HFF-Myc (cell line): ENCODE data around the gene SORBS1.

ENCODE experiments used
- DNase-seq: peaks from one replicate; pipeline ENCODE4 v3.0.0-alpha.2; 2011; ENCODE audit warnings: low read depth; ENCODE audit errors: extremely low read depth
- H3K4me3 ChIP-seq: replicated peaks from 2 replicates; pipeline ENCODE4 v1.5.1; 2011; ENCODE audit warnings: low read depth, mild to moderate bottlenecking, control low read depth, low read length
- CTCF ChIP-seq: IDR thresholded peaks from 2 replicates; pipeline ENCODE4 v1.5.1; 2012; ENCODE audit warnings: mild to moderate bottlenecking, low read depth, low read length, control low read depth; ENCODE audit errors: missing control alignments

SORBS1 gene

GRCh38 chr10:95454356-95454755 is 106.8 kb downstream of the SORBS1 start:
- TF ChIP-seq CTCF, result no peak
- DNase-seq, result no peak
- H3K4me3 ChIP-seq, result no peak overlapping the region

GRCh38 chr10:95451568-95452524 is 109.3 kb downstream of the SORBS1 start:
- no peak for DNase-seq
- no peak overlapping the region for H3K4me3 ChIP-seq
- no peak for TF ChIP-seq CTCF

- DNase-seq, result no peak
- no peak overlapping the region for H3K4me3 ChIP-seq
- TF ChIP-seq CTCF, result no peak
Observed at GRCh38 chr10:95451150-95451549, 110.0 kb downstream of the SORBS1 start.

GRCh38 chr10:95450188-95450587 is 111.0 kb downstream of the SORBS1 start:
- no peak overlapping the region for H3K4me3 ChIP-seq
- DNase-seq, result no peak
- no peak for TF ChIP-seq CTCF

- no peak overlapping the region for H3K4me3 ChIP-seq
- DNase-seq, result no peak
- TF ChIP-seq CTCF, result no peak
Observed at GRCh38 chr10:95447685-95448084, 113.5 kb downstream of the SORBS1 start.

- DNase-seq, result peak; percentile 45
- H3K4me3 ChIP-seq, result no peak overlapping the region
- peak; percentile 85 for TF ChIP-seq CTCF
Observed at GRCh38 chr10:95445837-95446486, 115.2 kb downstream of the SORBS1 start.
